Colonic mucosa (tissue), 4 donors: ENCODE data around the gene TBC1D22A. TPM values are rescaled to one million over a fixed set of nuclear protein-coding genes. Genes with fewer than 3 reads are reported as not detected.

ENCODE experiments used
- DNase-seq: peaks from one replicate; pipeline ENCODE4 v3.0.0-alpha.2; 2020
- H3K27ac ChIP-seq: fragments of 200-600 bp; one replicate; pipeline ENCODE4 v1.8.0; 2021
- H3K27me3 ChIP-seq: fragments of 200-600 bp; one replicate; pipeline ENCODE4 v1.8.0; 2021
- H3K36me3 ChIP-seq: fragments of 200-600 bp; one replicate; pipeline ENCODE4 v1.8.0; 2021
- H3K4me1 ChIP-seq: fragments of 200-600 bp; one replicate; pipeline ENCODE4 v1.8.0; 2021; ENCODE audit warnings: mild to moderate bottlenecking
- H3K4me3 ChIP-seq: fragments of 200-600 bp; one replicate; pipeline ENCODE4 v1.8.0; 2021
- H3K9ac ChIP-seq, 2 donors: one replicate each; pipeline ENCODE4 v1.7.0; 2013; ENCODE audit warnings: control low read depth in 2 of 2, low read depth in 2 of 2, low read length in 2 of 2
- H3K9me3 ChIP-seq: fragments of 200-600 bp; one replicate; pipeline ENCODE4 v1.8.0; 2021
- CTCF ChIP-seq: fragments of 200-600 bp; IDR thresholded peaks from one replicate; pipeline ENCODE4 v1.8.0; 2022; ENCODE audit warnings: antibody characterized with exemption, mild to moderate bottlenecking
- intact Hi-C: fragments of 100-400 bp; cut with DNase I; formaldehyde crosslinking; loops from one replicate; pipeline ENCODE4 v1.14.1; 2022
- total RNA-seq, 2 donors: library from RNA; stranded (reverse); fragmentation: NEBNext Ultra II Directional in 1 of 2; extraction: Animal tissue kit (Norgen Biotek cat#: 25700) in 1 of 2; gene quantifications; one replicate each; pipeline ENCODE4 v1.2.1, GENCODE V29; 2021
- donor health status: healthy.
- donor health status: DM: no; HTN: no; CAD: no.
- donor health status: DM: no; HTN: no; CAD: no.

Gene TBC1D22A
- total RNA-seq, 2 donors from 2014 or later, result 34.2 to 36.4 TPM

GRCh38 chr22:46967445-46968358 is 205.3 kb downstream of the TBC1D22A start:
- Histone ChIP-seq H3K4me1 (no peaks in the 10 kb centered on the region), H3K27me3 (no peaks in the 10 kb centered on the region), H3K36me3 (no peaks in the 10 kb centered on the region), H3K27ac (no peak overlapping the region), H3K9ac (no peak overlapping the region), H3K4me3 (no peak overlapping the region), H3K9me3 (no peaks in the 10 kb centered on the region)
- intact Hi-C loops, result no loop called here
- no peak for DNase-seq
- TF ChIP-seq CTCF, result no peak

- Histone ChIP-seq H3K36me3 (no peaks in the 10 kb centered on the region), H3K4me1 (no peaks in the 10 kb centered on the region), H3K9ac (no peak overlapping the region), H3K27me3 (no peaks in the 10 kb centered on the region), H3K27ac (no peak overlapping the region), H3K9me3 (no peaks in the 10 kb centered on the region), H3K4me3 (no peak overlapping the region)
- TF ChIP-seq CTCF, result no peak
- intact Hi-C loops, result no loop called here
- DNase-seq, result no peak
Measured at GRCh38 chr22:46968359-46968740, 205.9 kb downstream of the TBC1D22A start.

- no peaks in the 10 kb centered on the region for H3K36me3 ChIP-seq
- intact Hi-C loops, result no loop called here
- no peaks in the 10 kb centered on the region for H3K27me3 ChIP-seq
- H3K9me3 ChIP-seq, result no peaks in the 10 kb centered on the region
- H3K27ac ChIP-seq, result no peak overlapping the region
- no peak for TF ChIP-seq CTCF
- no peak overlapping the region for H3K9ac ChIP-seq
- no peak overlapping the region for H3K4me3 ChIP-seq
- H3K4me1 ChIP-seq, result no peaks in the 10 kb centered on the region
- DNase-seq, result no peak
Measured at GRCh38 chr22:46968848-46969247, 206.4 kb downstream of the TBC1D22A start.

GRCh38 chr22:46969491-46969890 is 207.0 kb downstream of the TBC1D22A start:
- Histone ChIP-seq H3K4me3 (no peak overlapping the region), H3K4me1 (no peaks in the 10 kb centered on the region), H3K27me3 (no peaks in the 10 kb centered on the region), H3K36me3 (no peaks in the 10 kb centered on the region), H3K9ac (no peak overlapping the region), H3K9me3 (no peaks in the 10 kb centered on the region), H3K27ac (no peak overlapping the region)
- intact Hi-C loops, result no loop called here
- no peak for DNase-seq
- TF ChIP-seq CTCF, result no peak

- no peak for DNase-seq
- Histone ChIP-seq H3K4me1 (no peaks in the 10 kb centered on the region), H3K27ac (no peak overlapping the region), H3K9ac (no peak overlapping the region), H3K27me3 (no peaks in the 10 kb centered on the region), H3K9me3 (no peaks in the 10 kb centered on the region), H3K36me3 (no peaks in the 10 kb centered on the region), H3K4me3 (no peak overlapping the region)
- no peak for TF ChIP-seq CTCF
- intact Hi-C loops, result no loop called here
Measured at GRCh38 chr22:46969961-46970360, 207.5 kb downstream of the TBC1D22A start.
